PC-3 (cell line): ENCODE results near the gene SYNGR3. TPM values are rescaled to one million over a fixed set of nuclear protein-coding genes. Genes with fewer than 3 reads are reported as not detected.

ENCODE experiments used
- ATAC-seq: fragments of 200-7000 bp; cut with Tn5 transposase; 2 replicates; pipeline ENCODE4 v1.9.1; 2020; ENCODE audit warnings: mild to moderate bottlenecking, moderate library complexity
- BruUV-seq: library from RNA; stranded (reverse); fragments of 400-500 nt; replicated peaks from 2 replicates; lab custom pipeline; 2021; lab: Mats Ljungman, UMichigan
- CTCF ChIA-PET: fragments of 300-600 bp; sonication (Branson Sonifier 250); formaldehyde crosslinking; loops from one replicate; lab custom pipeline; 2022; ENCODE audit warnings: antibody characterized with exemption; lab: Charles Lee
- POLR2A ChIA-PET: fragments of 300-600 bp; sonication (Branson Sonifier 250); formaldehyde crosslinking; loops from one replicate; lab custom pipeline; 2022; ENCODE audit warnings: antibody characterized with exemption; ENCODE audit not compliant: unreplicated experiment; lab: Charles Lee
- DNase-seq: peaks from one replicate; pipeline ENCODE4 v3.0.0-alpha.2; 2015
- H2AFZ ChIP-seq: fragments of 300-600 bp; sonication (generic); 2 replicates; pipeline ENCODE4 v1.6.0; 2016; ENCODE audit warnings: antibody characterized with exemption, low read length
- H3F3A ChIP-seq: fragments of 300-600 bp; sonication (generic); one replicate; pipeline ENCODE4 v1.6.0; 2017; ENCODE audit warnings: antibody characterized with exemption, low read length, control low read depth, mild to moderate bottlenecking; ENCODE audit not compliant: unreplicated experiment
- H3K27ac ChIP-seq: fragments of 300-600 bp; sonication (generic); 2 replicates; pipeline ENCODE4 v1.5.1; 2016; ENCODE audit warnings: mild to moderate bottlenecking, low read length
- H3K27me3 ChIP-seq: fragments of 300-600 bp; sonication (generic); 2 replicates; pipeline ENCODE4 v1.6.1; 2016; ENCODE audit warnings: low read length, mixed read lengths
- H3K36me3 ChIP-seq: fragments of 300-600 bp; sonication (generic); 2 replicates; pipeline ENCODE4 v1.6.1; 2016; ENCODE audit warnings: low read depth, mixed run types, low read length, mixed read lengths
- H3K4me1 ChIP-seq: fragments of 300-600 bp; sonication (generic); 2 replicates; pipeline ENCODE4 v1.5.1; 2016; ENCODE audit warnings: low read length; ENCODE audit not compliant: insufficient read depth
- H3K4me2 ChIP-seq: fragments of 300-600 bp; sonication (generic); 2 replicates; pipeline ENCODE4 v1.6.0; 2016; ENCODE audit warnings: low read length
- H3K4me3 ChIP-seq: fragments of 300-600 bp; sonication (generic); 2 replicates; pipeline ENCODE4 v1.5.1; 2016; ENCODE audit warnings: mild to moderate bottlenecking, low read length, mixed read lengths
- H3K79me2 ChIP-seq: fragments of 300-600 bp; sonication (generic); 2 replicates; pipeline ENCODE4 v1.6.1; 2017; ENCODE audit warnings: low read length, mixed read lengths
- H3K9ac ChIP-seq: fragments of 300-600 bp; sonication (generic); 2 replicates; pipeline ENCODE4 v1.6.0; 2016; ENCODE audit warnings: mild to moderate bottlenecking, low read length
- H3K9me2 ChIP-seq: fragments of 300-600 bp; sonication (generic); replicated peaks from 2 replicates; pipeline ENCODE4 v1.6.1; 2016; ENCODE audit warnings: mixed run types, low read length, mixed read lengths
- H3K9me3 ChIP-seq: fragments of 300-600 bp; sonication (generic); 2 replicates; pipeline ENCODE4 v1.6.1; 2016; ENCODE audit warnings: low read length, mixed read lengths
- H4K20me1 ChIP-seq: fragments of 300-600 bp; sonication (generic); 2 replicates; pipeline ENCODE4 v1.6.1; 2016; ENCODE audit warnings: low read length, mixed read lengths
- CTCF ChIP-seq: fragments of 300-600 bp; sonication (generic); conservative IDR thresholded peaks from 2 replicates; pipeline ENCODE4 v1.5.1; 2017; ENCODE audit warnings: antibody characterized with exemption, low read depth, mild to moderate bottlenecking, low read length
- EZH2 ChIP-seq: fragments of 300-600 bp; sonication (generic); IDR thresholded peaks from one replicate; pipeline ENCODE4 v1.6.1; 2017; ENCODE audit warnings: antibody characterized with exemption, mild to moderate bottlenecking, low read length; ENCODE audit not compliant: unreplicated experiment
- EZH2phosphoT487 ChIP-seq: fragments of 300-600 bp; sonication (generic); IDR thresholded peaks from 2 replicates; pipeline ENCODE4 v1.6.1; 2018; ENCODE audit warnings: mild to moderate bottlenecking, antibody characterized with exemption, low read length, borderline replicate concordance
- intact Hi-C: fragments of 100-400 bp; cut with micrococcal nuclease; formaldehyde crosslinking; loops from 2 replicates; pipeline ENCODE4 v1.9.0; 2023
- total RNA-seq: library from RNA; depleted of rRNA; stranded (reverse); fragments of >200 nt; gene quantifications from 2 replicates; pipeline ENCODE4 v1.2.3, GENCODE V29; 2014

The SYNGR3 gene
- total RNA-seq, 1 experiment from 2014 or later: 1.5 TPM

- H3K27ac ChIP-seq: no peak overlapping the region
- intact Hi-C loops: no loop called here
- no peaks in the 10 kb centered on the region for H4K20me1 ChIP-seq
- no peaks in the 10 kb centered on the region for H3K9me3 ChIP-seq
- TF ChIP-seq CTCF (no peak), EZH2 (no peak), EZH2phosphoT487 (no peak)
- H3F3A ChIP-seq: no peaks in the 10 kb centered on the region
- no peak overlapping the region for H2AFZ ChIP-seq
- ChIA-PET POLR2A (no interaction called here), CTCF (no interaction called here)
- BruUV-seq: no TSS peak
- ATAC-seq (no peak), DNase-seq (no peak)
- H3K27me3 ChIP-seq: no peaks in the 10 kb centered on the region
- H3K4me1 ChIP-seq: peaks cover 5% of the 10 kb centered on the region
- H3K9ac ChIP-seq: no peak overlapping the region
- H3K4me3 ChIP-seq: no peak overlapping the region
- no peaks in the 10 kb centered on the region for H3K36me3 ChIP-seq
- H3K79me2 ChIP-seq: peaks cover 21% of the 10 kb centered on the region
- H3K9me2 ChIP-seq: no peaks in the 10 kb centered on the region
- no peak overlapping the region for H3K4me2 ChIP-seq
Observed at GRCh38 chr16:1974157-1975070, 15.4 kb upstream of the SYNGR3 start.

GRCh38 chr16:1975432-1976215 lies 14.1 kb upstream of the SYNGR3 start:
- Histone ChIP-seq H3F3A (no peaks in the 10 kb centered on the region), H3K36me3 (no peaks in the 10 kb centered on the region), H2AFZ (no peak overlapping the region), H3K4me3 (no peak overlapping the region), H3K27ac (no peak overlapping the region), H3K9me3 (no peaks in the 10 kb centered on the region), H3K4me1 (peaks cover 18% of the 10 kb centered on the region), H3K9me2 (no peaks in the 10 kb centered on the region), H3K27me3 (no peaks in the 10 kb centered on the region), H3K9ac (no peak overlapping the region), H3K79me2 (peaks cover 21% of the 10 kb centered on the region), H3K4me2 (no peak overlapping the region), H4K20me1 (no peaks in the 10 kb centered on the region)
- BruUV-seq: no TSS peak
- ATAC-seq (no peak), DNase-seq (no peak)
- ChIA-PET CTCF (no interaction called here), POLR2A (no interaction called here)
- intact Hi-C loops: no loop called here
- TF ChIP-seq EZH2: no peak

GRCh38 chr16:1976216-1976520 lies 13.6 kb upstream of the SYNGR3 start:
- no peak overlapping the region for H2AFZ ChIP-seq
- BruUV-seq: no TSS peak
- CTCF ChIA-PET: no interaction called here

More at GRCh38 chr16:1976216-1976520, 13.6 kb upstream of the SYNGR3 start:
- ATAC-seq: no peak
- H3K27ac ChIP-seq: no peak overlapping the region
- TF ChIP-seq EZH2: no peak
- TF ChIP-seq CTCF: no peak
- no peak for TF ChIP-seq EZH2phosphoT487
- H3K79me2 ChIP-seq: peaks cover 21% of the 10 kb centered on the region
- no peak overlapping the region for H3K4me3 ChIP-seq
- no peak overlapping the region for H3K4me2 ChIP-seq
- H3F3A ChIP-seq: no peaks in the 10 kb centered on the region
- no peak overlapping the region for H3K9ac ChIP-seq
- H3K4me1 ChIP-seq: peaks cover 20% of the 10 kb centered on the region
- no peaks in the 10 kb centered on the region for H3K9me3 ChIP-seq
- intact Hi-C loops: no loop called here
- no peak for DNase-seq
- no peaks in the 10 kb centered on the region for H3K36me3 ChIP-seq
- no peaks in the 10 kb centered on the region for H4K20me1 ChIP-seq
- no peaks in the 10 kb centered on the region for H3K27me3 ChIP-seq
- POLR2A ChIA-PET: no interaction called here
- no peaks in the 10 kb centered on the region for H3K9me2 ChIP-seq
